SU-DHL-6 (cell line): Measurements from ENCODE around the gene CDHR2.

ENCODE experiments used
- H2AFZ ChIP-seq: fragments of 200-600 bp; sonication (generic); 2 replicates; pipeline ENCODE4 v1.6.1; 2014; ENCODE audit warnings: low read depth, mild to moderate bottlenecking, moderate library complexity, mixed read lengths, antibody characterized with exemption, low read length; ENCODE audit not compliant: severe bottlenecking
- H3F3A ChIP-seq: fragments of 200-600 bp; shearing (Covaris generic); 2 replicates; pipeline ENCODE4 v1.6.0; 2016; ENCODE audit warnings: antibody characterized with exemption, mild to moderate bottlenecking; ENCODE audit not compliant: insufficient read depth
- H3K27ac ChIP-seq: fragments of 200-600 bp; sonication (generic); 2 replicates; pipeline ENCODE4 v1.5.1; 2016; ENCODE audit warnings: low read depth, mild to moderate bottlenecking, low read length, moderate library complexity, mixed read lengths
- H3K27me3 ChIP-seq: fragments of 200-600 bp; sonication (generic), shearing (Covaris generic); 2 replicates; pipeline ENCODE4 v1.6.0; 2014; ENCODE audit warnings: mild to moderate bottlenecking, low read length
- H3K36me3 ChIP-seq: fragments of 200-600 bp; sonication (generic); 2 replicates; pipeline ENCODE4 v1.6.1; 2014; ENCODE audit warnings: mild to moderate bottlenecking, low read length, mixed read lengths
- H3K4me2 ChIP-seq: fragments of 300-600, 200-600 bp; shearing (Covaris generic), sonication (generic); 2 replicates; pipeline ENCODE4 v1.6.0; 2014; ENCODE audit warnings: low read length, low read depth, mild to moderate bottlenecking; ENCODE audit not compliant: poor library complexity, severe bottlenecking
- H3K4me3 ChIP-seq: fragments of 200-600 bp; sonication (generic); 2 replicates; pipeline ENCODE4 v1.5.1; 2014; ENCODE audit warnings: antibody characterized with exemption, low read length, mild to moderate bottlenecking, mixed read lengths; ENCODE audit not compliant: insufficient read depth, poor library complexity, severe bottlenecking
- H3K79me2 ChIP-seq: fragments of 200-600 bp; sonication (generic); 2 replicates; pipeline ENCODE4 v1.6.1; 2014; ENCODE audit warnings: mild to moderate bottlenecking, low read length, moderate library complexity; ENCODE audit not compliant: insufficient read depth
- H3K9ac ChIP-seq: fragments of 200-600 bp; sonication (generic); 2 replicates; pipeline ENCODE4 v1.7.0; 2014; ENCODE audit warnings: mild to moderate bottlenecking, low read length
- H3K9me2 ChIP-seq: fragments of 200-600 bp; sonication (generic); replicated peaks from 2 replicates; pipeline ENCODE4 v1.6.1; 2014; ENCODE audit warnings: low read length; ENCODE audit not compliant: insufficient read depth
- H3K9me3 ChIP-seq: fragments of 200-600 bp; sonication (generic); 2 replicates; pipeline ENCODE4 v1.6.1; 2014; ENCODE audit warnings: low read length, mixed read lengths; ENCODE audit not compliant: insufficient read depth
- H4K20me1 ChIP-seq: fragments of 200-600 bp; sonication (generic); 2 replicates; pipeline ENCODE4 v1.6.1; 2014; ENCODE audit warnings: low read depth, mild to moderate bottlenecking, antibody characterized with exemption, low read length, moderate library complexity, mixed read lengths
- EZH2phosphoT487 ChIP-seq: fragments of 200-600 bp; sonication (generic), shearing (Covaris generic); conservative IDR thresholded peaks from 2 replicates; pipeline ENCODE4 v1.6.1; 2018; ENCODE audit warnings: mild to moderate bottlenecking, antibody characterized with exemption, low read length, moderate library complexity, mixed read lengths
- TF ChIP-seq, protein P1 (sequence below): fragments of 200-600 bp; sonication (generic); IDR thresholded peaks from one replicate; pipeline ENCODE4 v1.5.1; 2017; ENCODE audit warnings: antibody characterized with exemption, mild to moderate bottlenecking, low read length, moderate library complexity; ENCODE audit not compliant: insufficient read depth, poor library complexity, severe bottlenecking

CDHR2 gene

DNA sequence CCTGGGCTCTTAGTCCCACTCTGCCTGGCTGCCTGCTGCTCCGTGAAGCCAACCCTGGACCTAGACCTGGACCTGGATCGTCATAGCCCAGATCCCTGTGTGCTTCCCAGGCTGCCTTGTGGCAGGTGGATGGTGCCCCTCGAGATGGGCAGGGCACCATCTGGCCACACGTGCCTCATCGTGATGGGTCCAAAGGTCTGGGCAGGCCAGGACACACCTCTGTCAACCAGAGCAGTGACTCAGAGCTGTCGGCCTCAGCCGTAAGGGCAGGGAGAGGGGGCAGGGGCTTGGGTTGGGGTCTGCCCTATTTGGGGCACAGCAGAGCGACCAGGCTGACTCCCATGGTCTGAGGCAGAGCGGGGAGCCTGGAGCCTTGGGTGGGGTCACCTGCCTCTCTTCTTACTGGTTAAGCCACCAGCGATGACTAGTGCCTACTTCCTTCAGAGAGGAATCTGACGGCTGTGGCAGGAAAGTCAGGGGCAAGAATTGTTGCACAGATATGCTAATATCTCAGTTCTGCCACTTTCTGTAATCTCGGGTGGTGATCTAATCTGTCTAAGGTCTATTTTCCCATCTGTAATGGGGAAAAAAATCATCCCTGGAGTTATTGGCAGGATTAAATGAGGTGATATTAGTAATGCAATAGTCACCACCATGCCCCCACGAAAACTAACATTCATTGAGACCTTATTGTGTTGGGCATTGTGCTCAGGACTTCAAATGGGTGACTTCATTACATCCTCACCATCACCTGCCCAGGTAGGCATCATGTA is 3.2 kb upstream of the CDHR2 start:
- Histone ChIP-seq H3K9me2 (no peaks in the 10 kb centered on the region), H3F3A (peaks cover 5% of the 10 kb centered on the region), H3K9ac (no peak overlapping the region), H4K20me1 (no peaks in the 10 kb centered on the region), H3K4me3 (no peak overlapping the region), H3K36me3 (no peaks in the 10 kb centered on the region), H3K4me2 (no peak overlapping the region), H3K79me2 (no peaks in the 10 kb centered on the region), H3K27me3 (no peaks in the 10 kb centered on the region), H3K27ac (no peak overlapping the region), H2AFZ (no peak overlapping the region), H3K9me3 (no peaks in the 10 kb centered on the region)
- TF ChIP-seq, protein P1, sequence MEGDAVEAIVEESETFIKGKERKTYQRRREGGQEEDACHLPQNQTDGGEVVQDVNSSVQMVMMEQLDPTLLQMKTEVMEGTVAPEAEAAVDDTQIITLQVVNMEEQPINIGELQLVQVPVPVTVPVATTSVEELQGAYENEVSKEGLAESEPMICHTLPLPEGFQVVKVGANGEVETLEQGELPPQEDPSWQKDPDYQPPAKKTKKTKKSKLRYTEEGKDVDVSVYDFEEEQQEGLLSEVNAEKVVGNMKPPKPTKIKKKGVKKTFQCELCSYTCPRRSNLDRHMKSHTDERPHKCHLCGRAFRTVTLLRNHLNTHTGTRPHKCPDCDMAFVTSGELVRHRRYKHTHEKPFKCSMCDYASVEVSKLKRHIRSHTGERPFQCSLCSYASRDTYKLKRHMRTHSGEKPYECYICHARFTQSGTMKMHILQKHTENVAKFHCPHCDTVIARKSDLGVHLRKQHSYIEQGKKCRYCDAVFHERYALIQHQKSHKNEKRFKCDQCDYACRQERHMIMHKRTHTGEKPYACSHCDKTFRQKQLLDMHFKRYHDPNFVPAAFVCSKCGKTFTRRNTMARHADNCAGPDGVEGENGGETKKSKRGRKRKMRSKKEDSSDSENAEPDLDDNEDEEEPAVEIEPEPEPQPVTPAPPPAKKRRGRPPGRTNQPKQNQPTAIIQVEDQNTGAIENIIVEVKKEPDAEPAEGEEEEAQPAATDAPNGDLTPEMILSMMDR, result no peak
- TF ChIP-seq EZH2phosphoT487, result no peak

DNA sequence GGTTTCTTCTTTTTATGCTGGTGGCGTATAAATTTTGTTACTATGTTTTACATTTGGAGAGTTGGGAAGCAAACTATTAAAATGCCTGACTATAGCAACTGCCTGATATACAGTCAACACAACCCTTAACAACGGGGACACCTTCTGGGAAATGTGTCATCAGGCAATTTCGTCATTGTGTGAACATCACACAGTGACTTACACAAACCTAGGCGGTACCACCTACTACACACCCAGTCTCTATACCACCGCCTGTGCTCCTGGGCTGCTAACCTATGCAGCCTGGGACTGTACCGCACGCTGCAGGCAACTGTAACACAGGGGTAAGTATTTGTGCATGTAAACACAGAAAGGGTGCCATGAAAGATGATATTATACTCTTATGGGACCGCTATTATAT is 1.3 kb upstream of the CDHR2 start:
- no peak overlapping the region for H2AFZ ChIP-seq
- no peak overlapping the region for H3K27ac ChIP-seq
- H3K9me2 ChIP-seq, result no peaks in the 10 kb centered on the region
- no peaks in the 10 kb centered on the region for H3K9me3 ChIP-seq
- no peaks in the 10 kb centered on the region for H3K79me2 ChIP-seq
- no peak for TF ChIP-seq EZH2phosphoT487
- TF ChIP-seq, protein P1, result no peak
- peaks cover 5% of the 10 kb centered on the region for H3F3A ChIP-seq
- no peaks in the 10 kb centered on the region for H3K36me3 ChIP-seq
- H3K4me3 ChIP-seq, result no peak overlapping the region
- no peaks in the 10 kb centered on the region for H3K27me3 ChIP-seq
- no peak overlapping the region for H3K4me2 ChIP-seq
- no peak overlapping the region for H3K9ac ChIP-seq
- no peaks in the 10 kb centered on the region for H4K20me1 ChIP-seq

DNA sequence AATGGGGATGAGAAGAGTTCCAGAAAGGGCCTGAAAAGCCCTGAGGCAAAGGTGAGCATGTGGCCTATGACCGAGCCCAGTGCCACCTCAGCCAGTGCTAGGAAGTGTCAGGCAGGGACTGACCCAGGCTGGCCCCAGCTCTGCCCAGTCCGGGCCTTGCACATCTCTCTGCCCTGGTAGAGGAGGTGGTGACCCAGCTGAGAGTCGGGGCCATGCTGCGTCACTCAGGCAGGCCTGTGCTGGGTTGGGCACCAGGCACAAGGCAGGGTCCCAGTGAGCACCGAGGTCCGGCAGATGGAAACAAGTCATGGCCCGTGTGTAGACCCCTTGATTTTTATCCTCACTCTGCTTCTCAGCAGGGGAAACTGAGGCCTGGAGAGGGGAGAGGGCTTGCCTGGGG is 729 bp downstream of the CDHR2 start:
- no peaks in the 10 kb centered on the region for H3F3A ChIP-seq
- H3K4me3 ChIP-seq, result no peak overlapping the region
- H3K4me2 ChIP-seq, result no peak overlapping the region
- no peaks in the 10 kb centered on the region for H3K9me3 ChIP-seq
- H3K27ac ChIP-seq, result no peak overlapping the region
- H3K9ac ChIP-seq, result no peak overlapping the region
- H3K36me3 ChIP-seq, result no peaks in the 10 kb centered on the region
- no peaks in the 10 kb centered on the region for H4K20me1 ChIP-seq
- H3K79me2 ChIP-seq, result no peaks in the 10 kb centered on the region
- H2AFZ ChIP-seq, result no peak overlapping the region
- H3K27me3 ChIP-seq, result no peaks in the 10 kb centered on the region
- no peak for TF ChIP-seq EZH2phosphoT487
- TF ChIP-seq, protein P1, result no peak
- no peaks in the 10 kb centered on the region for H3K9me2 ChIP-seq
